ENCODE results near the gene MIOS.
"Not testable (repeated sequence)": the region's sequence is repeated elsewhere in the genome, so short reads cannot be mapped to it uniquely, and the experiment has no call there.

Gene MIOS

DNA sequence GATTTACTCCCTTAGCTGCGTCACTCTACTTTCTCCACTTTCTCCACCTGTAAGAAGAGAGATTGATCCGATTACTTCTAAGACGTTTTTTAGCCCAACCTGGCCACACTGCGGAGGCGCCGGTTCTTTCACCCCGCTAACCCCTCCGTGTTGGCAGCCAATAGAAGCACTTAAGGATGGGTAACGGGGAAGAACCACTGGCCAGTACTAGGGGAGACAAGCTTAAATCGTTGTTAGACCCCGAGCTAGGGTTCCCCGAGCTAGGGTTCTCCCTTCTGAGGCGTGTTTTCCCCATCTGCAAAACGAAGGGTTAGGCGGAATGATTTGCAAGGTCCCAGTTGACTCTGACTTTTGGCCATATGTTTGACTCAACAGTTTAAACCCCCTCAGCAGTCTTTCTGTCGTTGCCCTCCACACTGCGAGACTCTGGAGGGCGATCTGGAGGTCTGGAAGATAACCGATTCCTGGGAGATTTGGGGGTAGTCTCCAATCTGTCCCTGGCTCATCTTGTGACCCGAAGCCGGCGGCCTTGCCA lies 74.5 kb downstream of the MIOS start:
- peaks cover 17 to 24% (median 21%) of the 10 kb centered on the region in 10 experiments for H3K4me1 ChIP-seq
- H3K9me3 ChIP-seq (replicated peaks in 1 of 11), result peaks cover 0 to 6% (median 5%) of the 10 kb centered on the region in 11 experiments; a peak in 11 of 22 replicates
- H3K4me2 ChIP-seq, result peak overlapping the region; percentile 82 to 97 (median 90)
- H3K27ac ChIP-seq, result peak overlapping the region; percentile 75 to 85 (median 81)
- peak overlapping the region; percentile 74 to 89 (median 83) for H3K4me3 ChIP-seq
- H3K9ac ChIP-seq, result peak overlapping the region; percentile 80 to 86 (median 85)
- peaks cover 6 to 25% (median 12%) of the 10 kb centered on the region in 11 experiments; a peak in 17 of 22 replicates for H3K36me3 ChIP-seq
- no peaks in the 10 kb centered on the region for H3K27me3 ChIP-seq
- no peaks in the 10 kb centered on the region for H4K20me1 ChIP-seq
- no peak for TF ChIP-seq Cebpa-rat (IDR thresholded peaks at IDR 0.05)

DNA sequence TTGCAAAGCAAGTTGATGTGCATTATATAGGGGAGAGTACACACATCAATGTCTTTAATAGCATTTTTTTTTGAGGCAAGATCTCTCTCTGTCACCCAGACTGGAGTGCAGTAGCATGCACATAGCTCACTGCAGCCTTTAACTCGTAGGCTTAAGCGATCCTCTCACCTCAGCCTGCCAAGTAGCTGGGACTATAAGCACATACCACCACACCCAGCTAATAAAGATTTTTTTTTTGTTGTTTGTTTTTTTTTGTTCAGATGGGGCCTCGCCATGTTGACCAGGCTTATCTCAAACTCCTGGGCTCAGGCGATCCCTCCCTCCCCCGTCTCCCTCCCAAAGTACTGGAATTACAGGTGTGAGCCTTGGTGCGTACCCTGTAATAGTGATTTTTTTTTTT lies 75.4 kb downstream of the MIOS start:
- Histone ChIP-seq H3K27me3 (no peaks in the 10 kb centered on the region), H3K9me3 (replicated peaks in 1 of 11) (peaks cover 0 to 12% (median 10%) of the 10 kb centered on the region in 11 experiments; a peak in 13 of 22 replicates), H3K36me3 (peaks cover 0 to 20% (median 6%) of the 10 kb centered on the region in 11 experiments; a peak in 13 of 22 replicates), H3K4me3 (no peak overlapping the region), H3K4me1 (peaks cover 17 to 24% (median 21%) of the 10 kb centered on the region in 10 experiments), H4K20me1 (no peaks in the 10 kb centered on the region), H3K27ac (no peak overlapping the region), H3K9ac (0 out of 22 replicates have a peak overlapping the region, but pooled peaks of 1 of the 11 experiments have one; percentile 85), H3K4me2 (peak overlapping the region in 9 of 11 experiments; percentile 82 to 97 (median 90); a peak in 13 of 22 replicates)
- TF ChIP-seq Cebpa-rat (IDR thresholded peaks at IDR 0.05), result no peak

GRCh38 chr7:7647495-7648036 lies 80.9 kb downstream of the MIOS start:
- H3K36me3 ChIP-seq, result peaks cover 0 to 14% (median 5%) of the 10 kb centered on the region in 11 experiments; a peak in 5 of 22 replicates
- TF ChIP-seq Cebpa-rat (IDR thresholded peaks at IDR 0.05), result no peak
- peaks cover 0 to 12% (median 10%) of the 10 kb centered on the region in 11 experiments; a peak in 13 of 22 replicates for H3K9me3 ChIP-seq (replicated peaks in 1 of 11)
- no peak overlapping the region for H3K27ac ChIP-seq
- H3K4me3 ChIP-seq, result no peak overlapping the region
- no peak overlapping the region for H3K9ac ChIP-seq
- peaks cover 0 to 6% (median 0%) of the 10 kb centered on the region in 10 experiments; a peak in 1 of 20 replicates for H3K4me1 ChIP-seq
- peaks cover 0 to 4% (median 0%) of the 10 kb centered on the region in 11 experiments; a peak in 1 of 22 replicates for H4K20me1 ChIP-seq
- H3K27me3 ChIP-seq, result no peaks in the 10 kb centered on the region
- H3K4me2 ChIP-seq, result no peak overlapping the region

GRCh38 chr7:7650682-7651206 lies 84.1 kb downstream of the MIOS start:
- Histone ChIP-seq H3K27ac (no peak overlapping the region), H3K36me3 (peaks cover 0 to 8% (median 4%) of the 10 kb centered on the region in 11 experiments; a peak in 4 of 22 replicates), H3K4me2 (no peak overlapping the region), H3K9me3 (replicated peaks in 1 of 11) (peaks cover 0 to 12% (median 10%) of the 10 kb centered on the region in 11 experiments; a peak in 13 of 22 replicates), H3K4me3 (no peak overlapping the region), H3K27me3 (no peaks in the 10 kb centered on the region), H3K4me1 (no peaks in the 10 kb centered on the region), H4K20me1 (peaks cover 0 to 4% (median 0%) of the 10 kb centered on the region in 11 experiments; a peak in 1 of 22 replicates), H3K9ac (no peak overlapping the region)
- no peak for TF ChIP-seq Cebpa-rat (IDR thresholded peaks at IDR 0.05)

GRCh38 chr7:7651479-7651878 lies 84.8 kb downstream of the MIOS start:
- H4K20me1 ChIP-seq, result peaks cover 0 to 4% (median 0%) of the 10 kb centered on the region in 11 experiments; a peak in 1 of 22 replicates
- H3K9ac ChIP-seq, result no peak overlapping the region

DNA sequence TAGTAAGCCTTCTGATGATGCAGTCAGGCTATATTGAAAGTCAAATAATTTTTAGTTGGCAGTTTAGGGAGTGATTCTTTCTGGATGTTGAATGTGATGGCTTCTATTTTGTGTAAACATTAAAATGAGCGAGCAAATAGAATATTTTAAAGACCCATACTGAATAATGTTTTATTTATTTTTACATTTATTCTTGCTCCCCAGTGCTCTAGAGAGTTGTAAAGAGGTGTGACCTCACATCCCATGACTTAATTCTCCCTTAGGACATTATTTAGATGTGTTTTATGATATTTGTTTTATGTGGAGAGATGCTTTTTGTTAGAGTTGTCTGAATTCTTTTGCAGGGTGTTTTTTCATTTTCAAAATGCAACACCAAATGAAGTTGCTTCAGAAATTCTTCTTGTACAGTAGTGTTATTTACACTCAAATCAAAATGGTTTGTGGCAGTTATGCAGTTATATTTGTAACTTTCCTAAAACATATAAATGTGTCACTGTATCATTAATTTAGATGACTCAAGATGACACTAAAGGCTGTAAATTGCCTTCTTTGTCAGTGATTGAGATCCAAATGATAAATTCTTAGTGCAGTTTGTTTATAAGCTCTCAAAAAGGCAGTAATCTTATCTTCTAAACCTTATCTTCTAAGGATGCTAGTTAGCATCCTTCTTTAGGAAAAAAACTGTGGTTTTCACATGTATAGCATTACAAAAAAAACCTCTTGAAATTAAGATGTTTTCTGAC lies 86.3 kb downstream of the MIOS start:
- H3K4me1 ChIP-seq, result no peaks in the 10 kb centered on the region
- H3K4me2 ChIP-seq, result no peak overlapping the region
- H3K27ac ChIP-seq, result no peak overlapping the region
- peaks cover 0 to 4% (median 0%) of the 10 kb centered on the region in 11 experiments; a peak in 1 of 22 replicates for H4K20me1 ChIP-seq
- no peak overlapping the region for H3K9ac ChIP-seq
- H3K9me3 ChIP-seq (replicated peaks in 1 of 11), result peaks cover 7 to 21% (median 18%) of the 10 kb centered on the region in 11 experiments; a peak in 18 of 22 replicates
- H3K4me3 ChIP-seq, result no peak overlapping the region
- no peak for TF ChIP-seq Cebpa-rat (IDR thresholded peaks at IDR 0.05)
- no peaks in the 10 kb centered on the region; a peak in 1 of 22 replicates for H3K36me3 ChIP-seq
- no peaks in the 10 kb centered on the region for H3K27me3 ChIP-seq

More at GRCh38 chr7:7651479-7651878, 84.8 kb downstream of the MIOS start:
- no peak for TF ChIP-seq Cebpa-rat (IDR thresholded peaks at IDR 0.05)
- Histone ChIP-seq H3K4me3 (no peak overlapping the region), H3K27me3 (no peaks in the 10 kb centered on the region), H3K9me3 (replicated peaks in 1 of 11) (peaks cover 3 to 12% (median 8%) of the 10 kb centered on the region in 11 experiments; a peak in 15 of 22 replicates), H3K27ac (no peak overlapping the region), H3K36me3 (peaks cover 0 to 4% (median 0%) of the 10 kb centered on the region in 11 experiments; a peak in 1 of 22 replicates), H3K4me2 (no peak overlapping the region), H3K4me1 (no peaks in the 10 kb centered on the region)

DNA sequence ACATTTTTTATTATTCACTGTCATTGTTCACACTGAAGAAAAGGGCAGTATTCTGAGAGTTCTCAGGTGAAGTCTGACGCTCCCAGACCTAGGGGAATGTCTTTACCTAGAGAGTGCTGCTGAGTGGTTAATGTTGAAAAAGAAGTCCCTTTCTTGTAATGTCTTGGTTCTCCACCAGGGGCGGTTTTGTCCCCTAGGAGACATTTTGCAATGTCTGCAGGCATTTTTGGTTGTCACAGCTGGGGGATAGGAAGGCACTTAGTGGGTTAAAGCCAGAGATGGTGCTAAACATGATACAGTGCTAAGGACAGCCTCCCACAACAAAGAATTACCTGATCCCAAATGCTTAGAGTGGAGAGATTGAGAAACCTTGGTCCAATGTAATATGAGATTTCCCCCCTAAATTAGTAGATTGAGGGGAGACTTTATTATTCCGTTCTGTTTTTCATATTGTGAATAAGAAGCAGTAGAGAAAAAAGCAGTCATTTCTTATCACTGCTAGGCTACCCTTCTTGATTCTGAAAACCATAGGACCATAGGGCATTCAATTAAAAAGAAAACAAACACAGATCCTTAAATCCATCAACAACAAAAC lies 87.0 kb downstream of the MIOS start:
- Histone ChIP-seq H3K36me3 (no peaks in the 10 kb centered on the region; a peak in 1 of 22 replicates), H3K27me3 (no peaks in the 10 kb centered on the region), H3K27ac (no peak overlapping the region), H3K4me3 (no peak overlapping the region), H3K9me3 (replicated peaks in 1 of 11) (peaks cover 7 to 27% (median 22%) of the 10 kb centered on the region in 11 experiments; a peak in 19 of 22 replicates), H3K4me2 (no peak overlapping the region), H3K4me1 (no peaks in the 10 kb centered on the region), H3K9ac (no peak overlapping the region), H4K20me1 (peaks cover 0 to 4% (median 0%) of the 10 kb centered on the region in 11 experiments; a peak in 1 of 22 replicates)
- no peak for TF ChIP-seq Cebpa-rat (IDR thresholded peaks at IDR 0.05)

DNA sequence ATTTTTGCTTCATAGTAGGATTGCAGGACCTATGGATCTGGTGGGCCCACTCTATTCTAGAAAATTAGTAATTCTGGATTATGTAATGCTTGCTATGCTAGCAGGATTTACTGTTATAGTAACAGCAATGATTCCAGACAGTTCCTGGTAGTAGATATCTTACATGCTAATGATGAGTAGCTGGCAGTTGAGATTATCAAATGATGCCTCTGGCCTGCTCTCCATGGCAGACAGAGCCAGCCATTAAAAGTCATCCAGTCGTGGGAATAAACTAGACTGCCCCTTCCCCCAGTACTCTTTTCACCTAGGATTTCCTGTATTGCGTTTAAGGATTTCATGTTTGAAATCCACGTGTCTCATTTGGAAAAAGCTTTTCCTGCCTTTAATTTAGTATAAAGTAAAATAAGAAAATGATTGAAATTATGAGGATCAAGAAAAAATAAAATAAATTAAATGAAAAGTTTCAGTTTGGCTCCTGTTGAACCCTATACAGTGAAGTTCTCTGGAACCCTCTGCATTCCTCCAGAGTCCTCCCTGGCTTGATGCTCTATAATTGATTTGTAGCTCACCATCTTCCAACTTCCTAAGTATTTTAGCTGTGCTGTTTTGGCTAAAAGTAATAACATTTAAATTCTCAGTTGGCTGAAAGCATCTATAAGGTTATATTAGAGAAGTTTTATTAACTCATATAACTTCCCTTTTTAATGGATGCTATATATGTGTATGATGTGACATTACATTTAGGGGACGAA lies 88.5 kb downstream of the MIOS start:
- H3K9ac ChIP-seq, result no peak overlapping the region
- H3K27ac ChIP-seq, result no peak overlapping the region
- no peaks in the 10 kb centered on the region; a peak in 1 of 22 replicates for H3K36me3 ChIP-seq
- H4K20me1 ChIP-seq, result peaks cover 0 to 4% (median 0%) of the 10 kb centered on the region in 11 experiments; a peak in 1 of 22 replicates
- no peaks in the 10 kb centered on the region for H3K4me1 ChIP-seq
- no peak overlapping the region for H3K4me3 ChIP-seq
- H3K27me3 ChIP-seq, result no peaks in the 10 kb centered on the region
- H3K4me2 ChIP-seq, result no peak overlapping the region
- TF ChIP-seq Cebpa-rat (IDR thresholded peaks at IDR 0.05), result no peak
- peaks cover 20 to 41% (median 35%) of the 10 kb centered on the region in 11 experiments; a peak in 21 of 22 replicates for H3K9me3 ChIP-seq (replicated peaks in 1 of 11)

- H3K36me3 ChIP-seq, H4K20me1 ChIP-seq, H3K4me3 ChIP-seq, H3K27ac ChIP-seq, H3K27me3 ChIP-seq, H3K4me2 ChIP-seq, H3K9ac ChIP-seq, H3K4me1 ChIP-seq: not testable (repeated sequence)
- H3K9me3 ChIP-seq (replicated peaks in 1 of 11), result peaks cover 25 to 51% (median 39%) of the 10 kb centered on the region in 11 experiments; a peak in 21 of 22 replicates
Observed at GRCh38 chr7:7656459-7656858, 89.8 kb downstream of the MIOS start.
